HepG2 (cell line): ENCODE data around the gene UXS1. TPM values are rescaled to one million over a fixed set of nuclear protein-coding genes. Genes with fewer than 3 reads are reported as not detected.

ENCODE experiments used
- ATAC-seq: fragments of 200-7000 bp; cut with Tn5 transposase; 3 replicates; pipeline ENCODE4 v1.9.1; 2020; ENCODE audit warnings: mild to moderate bottlenecking, moderate library complexity
- BruUV-seq: library from RNA; stranded (reverse); fragments of 400-500 nt; replicated peaks from 2 replicates; lab custom pipeline; 2021; lab: Mats Ljungman, UMichigan
- CTCF ChIA-PET: fragments of 300-600 bp; formaldehyde crosslinking; extraction: SDS; loops from one replicate; lab custom pipeline; 2021; ENCODE audit warnings: low total read pairs, inconsistent platforms, low intra/inter-chr PET ratio; lab: Yijun Ruan, JAX
- POLR2A ChIA-PET: fragments of 350-600 bp; sonication (Branson Sonifier 250); formaldehyde crosslinking; loops from one replicate; lab custom pipeline; 2020; ENCODE audit warnings: antibody characterized with exemption, inconsistent platforms; lab: Yijun Ruan, JAX
- DNase-seq: peaks from one replicate; pipeline ENCODE4 v3.0.0-alpha.2; 2015; ENCODE audit warnings: low spot score
- FAIRE-seq: peaks from 3 replicates; lab custom pipeline; 2011; peaks lifted over from hg19 to GRCh38; lab: Jason Lieb, UNC
- H2AFZ ChIP-seq: one replicate; pipeline ENCODE4 v1.6.1; 2011; ENCODE audit warnings: low read length, inconsistent platforms
- H3K27ac ChIP-seq: fragments of 300-600 bp; 3 replicates; pipeline ENCODE4 v1.8.0; 2011; ENCODE audit warnings: mixed run types, mild to moderate bottlenecking, mixed read lengths, low read length, inconsistent platforms; ENCODE audit not compliant: insufficient read depth; ENCODE audit errors: extremely low read length
- H3K27me3 ChIP-seq, 2 experiments: fragments of 200-600 bp in 1 of 2; 2 replicates in 1 of 2; 3 replicates in 1 of 2; pipeline versions ENCODE4 v1.6.0 to v1.8.0; 2011; ENCODE audit warnings: low read length in 2 of 2, mild to moderate bottlenecking in 2 of 2, moderate library complexity in 2 of 2, inconsistent platforms in 1 of 2; ENCODE audit not compliant: insufficient read depth in 2 of 2, control insufficient read depth in 1 of 2
- H3K36me3 ChIP-seq, 2 experiments: fragments of 200-600 bp in 1 of 2; replicated peaks in 1 of 2; 2 replicates in 1 of 2; 3 replicates in 1 of 2; pipeline versions ENCODE4 v1.5.1 to v1.8.0; 2011; ENCODE audit warnings: low read length in 2 of 2, inconsistent platforms in 1 of 2; ENCODE audit not compliant: insufficient read depth in 2 of 2, control insufficient read depth in 1 of 2
- H3K4me1 ChIP-seq: 2 replicates; pipeline ENCODE4 v1.5.1; 2012; ENCODE audit warnings: low read length, inconsistent platforms; ENCODE audit not compliant: insufficient read depth
- H3K4me2 ChIP-seq: 2 replicates; pipeline ENCODE4 v1.6.0; 2011; ENCODE audit warnings: low read depth, low read length, inconsistent platforms
- H3K4me3 ChIP-seq, 3 experiments: fragments of 200-600 bp in 1 of 3; sonication (generic), shearing (Covaris generic) in 1 of 3; replicated peaks in 1 of 3; 2 replicates each; pipeline ENCODE4 v1.5.1; 2011 to 2016; ENCODE audit warnings: low read length in 3 of 3, inconsistent platforms in 2 of 3, low read depth in 2 of 3, mild to moderate bottlenecking in 2 of 3, control low read depth in 1 of 3, mixed read lengths in 1 of 3; ENCODE audit not compliant: insufficient read depth in 1 of 3
- H3K79me2 ChIP-seq: one replicate; pipeline ENCODE4 v1.6.1; 2011; ENCODE audit warnings: low read length, inconsistent platforms; ENCODE audit not compliant: insufficient read depth
- H3K9ac ChIP-seq: 2 replicates; pipeline ENCODE4 v1.6.0; 2011; ENCODE audit warnings: mild to moderate bottlenecking, low read depth, low read length, inconsistent platforms; ENCODE audit not compliant: insufficient read depth
- H3K9me3 ChIP-seq: 2 replicates; pipeline ENCODE4 v1.5.1; 2012; ENCODE audit warnings: mild to moderate bottlenecking, low read length
- H4K20me1 ChIP-seq: 2 replicates; pipeline ENCODE4 v1.6.0; 2011; ENCODE audit warnings: inconsistent platforms, mild to moderate bottlenecking, low read length, moderate library complexity; ENCODE audit not compliant: insufficient read depth
- CEBPG ChIP-seq: IDR thresholded peaks from 2 replicates; pipeline ENCODE4 v1.6.1; 2016
- FOSL1 ChIP-seq: sonication (generic); formaldehyde crosslinking; IDR thresholded peaks from 2 replicates; pipeline ENCODE4 v1.9.0; 2021; ENCODE audit warnings: missing genetic modification reagents, borderline replicate concordance
- HNF4G ChIP-seq, 2 experiments: sonication (generic) in 1 of 2; formaldehyde crosslinking in 1 of 2; IDR thresholded peaks; 2 replicates each; pipeline versions ENCODE4 v1.4.0 to v1.6.1; 2011 to 2020; ENCODE audit warnings: borderline replicate concordance in 2 of 2, low read depth in 2 of 2, mild to moderate bottlenecking in 2 of 2, low read length in 1 of 2, missing genetic modification reagents in 1 of 2, moderate library complexity in 1 of 2
- NR2C2 ChIP-seq: sonication (generic); formaldehyde crosslinking; IDR thresholded peaks from 2 replicates; pipeline ENCODE4 v1.4.0; 2020; ENCODE audit warnings: missing genetic modification reagents, mild to moderate bottlenecking, moderate library complexity, borderline replicate concordance
- NR2F6 ChIP-seq, 2 experiments: IDR thresholded peaks; 2 replicates each; pipeline ENCODE4 v1.6.1; 2016; ENCODE audit warnings: antibody characterized with exemption in 1 of 2, mild to moderate bottlenecking in 1 of 2
- PRDM10 ChIP-seq: sonication (generic); formaldehyde crosslinking; IDR thresholded peaks from 2 replicates; pipeline ENCODE4 v1.4.0; 2020; ENCODE audit warnings: low read depth, missing genetic modification reagents
- REST ChIP-seq, 2 experiments: IDR thresholded peaks; 2 replicates each; pipeline ENCODE4 v1.6.1; 2011 to 2012; ENCODE audit warnings: low read length in 2 of 2, borderline replicate concordance in 1 of 2, low read depth in 1 of 2, mild to moderate bottlenecking in 1 of 2, moderate library complexity in 1 of 2
- RORA ChIP-seq: sonication (generic); formaldehyde crosslinking; IDR thresholded peaks from 2 replicates; pipeline ENCODE4 v1.5.0; 2020; ENCODE audit warnings: mild to moderate bottlenecking, missing genetic modification reagents, moderate library complexity
- ZBTB34 ChIP-seq: sonication (generic); formaldehyde crosslinking; IDR thresholded peaks from 2 replicates; pipeline ENCODE4 v1.8.0; 2022; ENCODE audit warnings: mild to moderate bottlenecking, missing genetic modification reagents
- ZNF616 ChIP-seq: sonication (generic); formaldehyde crosslinking; IDR thresholded peaks from 2 replicates; pipeline ENCODE4 v1.5.0; 2020; ENCODE audit warnings: low read depth, mild to moderate bottlenecking, missing genetic modification reagents
- WGBS: methylation state at CpG from one replicate; pipeline ENCODE4 v1.1.6; 2017; ENCODE audit warnings: low lambda C conversion rate; 5-methylcytosine and 5-hydroxymethylcytosine counted together
- in situ Hi-C: cut with HindIII; loops from 2 replicates; pipeline ENCODE4 v1.10.0; 2017; ENCODE audit warnings: low pct_unique_long_range_greater_than_20kb; ENCODE audit not compliant: extremely low pct_ligation_motif_present
- intact Hi-C: fragments of 100-400 bp; cut with micrococcal nuclease; formaldehyde crosslinking; loops from one replicate; pipeline ENCODE4 v1.10.0; 2022; ENCODE audit not compliant: unreplicated experiment
- polyA plus RNA-seq, 8 experiments: library from polyadenylated mRNA; depleted of rRNA in 3 of 8; stranded (reverse) in 7 of 8; unstranded in 1 of 8; fragments of >200 nt; fragmentation: Illumina TruSeq in 4 of 8; extraction: Trizol in 4 of 8; gene quantifications; 2 replicates each; pipeline versions ENCODE4 v1.2.1 to v1.2.3, GENCODE V29; 2011 to 2016; ENCODE audit warnings: low read depth in 4 of 8, missing spikeins in 1 of 8, mixed read lengths in 1 of 8; ENCODE audit not compliant: insufficient read depth in 1 of 8
- total RNA-seq, 5 experiments: library from RNA; depleted of rRNA; stranded (reverse); fragments of >200 nt; fragmentation: Illumina TruSeq; extraction: Trizol; gene quantifications; 2 replicates each; pipeline ENCODE4 v1.2.3, GENCODE V29; 2016; ENCODE audit warnings: low read depth in 1 of 5

UXS1 gene
- total and polyA plus RNA-seq, 2 of the 13 experiments (the other 11 are each of a cell fraction or from before 2014, with no cell fraction given): 53.3 to 110 TPM

- Histone ChIP-seq H3K9me3 (no peaks in the 10 kb centered on the region), H3K36me3 (peaks cover 9 to 34% of the 10 kb centered on the region in 2 experiments), H3K9ac (peak overlapping the region; percentile 59), H3K79me2 (peaks cover 11% of the 10 kb centered on the region), H2AFZ (no peak overlapping the region), H3K4me2 (peak overlapping the region; percentile 83), H3K4me3 (peak overlapping the region; percentile 8 to 59 (median 40); a peak in 5 of 6 replicates), H3K27me3 (no peaks in the 10 kb centered on the region), H4K20me1 (no peaks in the 10 kb centered on the region), H3K27ac (peak overlapping the region; percentile 86), H3K4me1 (peaks cover 76% of the 10 kb centered on the region)
- ATAC-seq: peak; percentile 79
- DNase-seq: peak; percentile 66
- BruUV-seq: TSS peak; percentile 69
- peak; percentile 8 for FAIRE-seq
- CTCF ChIA-PET: no interaction called here
- WGBS: 1% methylated on average over 5 of the region's 5 CpGs
- POLR2A ChIA-PET: interaction anchor here (0.9 to 2.5 kb wide), 8 partner anchors 12 to 208 kb away, joined by 3 to 17 read pairs (median 4); no protein-coding TSS in a partner anchor
- in situ Hi-C loops (loop anchor here (10.0 kb wide), 1 partner anchor 57 kb away; no protein-coding TSS in a partner anchor), intact Hi-C loops (loop anchor here (5.0 kb wide), 1 partner anchor 65 kb away; the partner anchor contains the start of gene UXS1)
- peak; percentile 89 for TF ChIP-seq HNF4G (IDR thresholded peaks at IDR 0.05; ENCODE audit: borderline replicate concordance, low read depth, low read length)
- peak; percentile 76; the same call in 1 of the 2 replicates for TF ChIP-seq HNF4G (CRISPR knock-in tag; IDR thresholded peaks at IDR 0.05; ENCODE audit: borderline replicate concordance, low read depth)
- peak; percentile 9; the same call in 1 of the 2 replicates for TF ChIP-seq NR2F6 (IDR thresholded peaks at IDR 0.05)
- no peak for TF ChIP-seq NR2F6 (CRISPR knock-in tag; IDR thresholded peaks at IDR 0.05)
- no peak for TF ChIP-seq ZNF616 (CRISPR knock-in tag)
- 0 out of 2 replicates have a peak, but pooled peaks have one; percentile 10 for TF ChIP-seq PRDM10 (CRISPR knock-in tag)
- TF ChIP-seq NR2C2 (CRISPR knock-in tag): peak; percentile 8; the same call in 1 of the 2 replicates
- TF ChIP-seq ZBTB34 (CRISPR knock-in tag): peak; percentile 36; the same call in 1 of the 2 replicates
- peak; percentile 45 for TF ChIP-seq CEBPG
- TF ChIP-seq FOSL1 (CRISPR knock-in tag): peak; percentile 34; the same call in 1 of the 2 replicates
- no peak for TF ChIP-seq REST (IDR thresholded peaks at IDR 0.05; ENCODE audit: borderline replicate concordance in 1 of 2, low read depth in 1 of 2, low read length in 2 of 2)
- no peak for TF ChIP-seq RORA
Measured at GRCh38 chr2:106127282-106127771, 66.8 kb downstream of the UXS1 start.
